ENCODE data around the gene DCAF10. TPM values are rescaled to one million over a fixed set of nuclear protein-coding genes. Genes with fewer than 3 reads are reported as not detected.

DCAF10 gene
- total and polyA plus RNA-seq, 2 of the 8 experiments (the other 6 are each of a cell fraction or from before 2014, with no cell fraction given) = 7.1 to 15.0 TPM

- TF ChIP-seq CTCF (IDR thresholded peaks at IDR 0.05; ENCODE audit: control extremely low read depth in 1 of 3, insufficient read depth in 1 of 3, low read depth in 1 of 3, low read length in 3 of 3) (no peak), MAFK (IDR thresholded peaks at IDR 0.05; ENCODE audit: low read depth, low read length) (no peak), CHD7 (IDR thresholded peaks at IDR 0.05; ENCODE audit: insufficient replicate concordance, low read length) (no peak)
These were observed 108.1 kb downstream of the DCAF10 start (continued) for GRCh38 chr9:37908698-37909186.

Measured in H1 (cell line).